A673 (cell line): ENCODE data around the gene MARS1.

Experiments
- CTCF ChIP-seq: fragments of 300-800, 200-600 bp; sonication (generic); conservative IDR thresholded peaks from 2 replicates; pipeline ENCODE4 v1.5.1; 2017; ENCODE audit warnings: low read depth, mild to moderate bottlenecking, antibody characterized with exemption, low read length, moderate library complexity, mixed read lengths
- EZH2 ChIP-seq: fragments of 200-600 bp; sonication (generic); IDR thresholded peaks from 2 replicates; pipeline ENCODE4 v1.6.1; 2017; ENCODE audit warnings: borderline replicate concordance, low read depth, mild to moderate bottlenecking, mixed read lengths, antibody characterized with exemption, low read length; ENCODE audit not compliant: poor library complexity, severe bottlenecking

- no peak for TF ChIP-seq CTCF
- TF ChIP-seq EZH2: no peak
These were observed 49.5 kb upstream of the MARS1 start for GRCh38 chr12:57438400-57438799.
